RWPE1 (cell line): ENCODE results near the gene HBEGF.

Experiments used
- CTCF ChIA-PET: fragments of 350-600 bp; sonication (Branson Sonifier 250); formaldehyde crosslinking; extraction: SDS; loops from one replicate; lab custom pipeline; 2021; lab: Yijun Ruan, JAX
- POLR2A ChIA-PET: fragments of 400-600 bp; formaldehyde crosslinking; extraction: SDS; loops from one replicate; lab custom pipeline; 2020; ENCODE audit warnings: antibody characterized with exemption; ENCODE audit not compliant: low non-redundant PET; lab: Yijun Ruan, JAX
- DNase-seq: peaks from one replicate; pipeline ENCODE4 v3.0.0; 2012; ENCODE audit warnings: low spot score
- H3K27ac ChIP-seq: fragments of 450-650 bp; 2 replicates; pipeline ENCODE4 v1.5.1; 2017
- TF ChIP-seq, protein P1 (sequence below): fragments of 450-650 bp; conservative IDR thresholded peaks from 2 replicates; pipeline ENCODE4 v1.5.1; 2017; ENCODE audit warnings: low read depth, mild to moderate bottlenecking

Gene HBEGF

DNA sequence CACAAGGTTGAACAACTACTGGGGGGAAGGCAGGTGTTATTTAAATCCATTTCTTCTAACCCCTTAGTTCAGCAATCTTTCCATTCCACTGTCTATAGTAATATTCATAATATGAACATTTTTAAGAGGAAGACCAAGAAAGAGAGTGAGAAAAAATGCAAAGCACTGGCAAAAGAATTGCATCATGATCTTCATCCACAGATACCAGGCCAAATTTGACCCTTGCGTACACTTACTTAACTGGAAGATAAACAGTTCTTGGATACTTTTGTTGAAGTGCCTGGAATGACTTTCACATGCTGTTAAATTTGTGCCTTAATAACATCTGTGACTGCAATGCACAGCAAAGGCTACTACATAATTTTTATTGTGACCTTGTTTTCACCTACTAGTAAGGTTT, 45.3 kb downstream of the HBEGF start:
- H3K27ac ChIP-seq = no peak overlapping the region
- CTCF ChIA-PET = interaction anchor here (0.6 kb wide), 1 partner anchor 44 kb away, joined by 3 read pairs; no protein-coding TSS in a partner anchor
- POLR2A ChIA-PET = no interaction called here
- TF ChIP-seq, protein P1, sequence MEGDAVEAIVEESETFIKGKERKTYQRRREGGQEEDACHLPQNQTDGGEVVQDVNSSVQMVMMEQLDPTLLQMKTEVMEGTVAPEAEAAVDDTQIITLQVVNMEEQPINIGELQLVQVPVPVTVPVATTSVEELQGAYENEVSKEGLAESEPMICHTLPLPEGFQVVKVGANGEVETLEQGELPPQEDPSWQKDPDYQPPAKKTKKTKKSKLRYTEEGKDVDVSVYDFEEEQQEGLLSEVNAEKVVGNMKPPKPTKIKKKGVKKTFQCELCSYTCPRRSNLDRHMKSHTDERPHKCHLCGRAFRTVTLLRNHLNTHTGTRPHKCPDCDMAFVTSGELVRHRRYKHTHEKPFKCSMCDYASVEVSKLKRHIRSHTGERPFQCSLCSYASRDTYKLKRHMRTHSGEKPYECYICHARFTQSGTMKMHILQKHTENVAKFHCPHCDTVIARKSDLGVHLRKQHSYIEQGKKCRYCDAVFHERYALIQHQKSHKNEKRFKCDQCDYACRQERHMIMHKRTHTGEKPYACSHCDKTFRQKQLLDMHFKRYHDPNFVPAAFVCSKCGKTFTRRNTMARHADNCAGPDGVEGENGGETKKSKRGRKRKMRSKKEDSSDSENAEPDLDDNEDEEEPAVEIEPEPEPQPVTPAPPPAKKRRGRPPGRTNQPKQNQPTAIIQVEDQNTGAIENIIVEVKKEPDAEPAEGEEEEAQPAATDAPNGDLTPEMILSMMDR = no peak
- DNase-seq = no peak

DNA sequence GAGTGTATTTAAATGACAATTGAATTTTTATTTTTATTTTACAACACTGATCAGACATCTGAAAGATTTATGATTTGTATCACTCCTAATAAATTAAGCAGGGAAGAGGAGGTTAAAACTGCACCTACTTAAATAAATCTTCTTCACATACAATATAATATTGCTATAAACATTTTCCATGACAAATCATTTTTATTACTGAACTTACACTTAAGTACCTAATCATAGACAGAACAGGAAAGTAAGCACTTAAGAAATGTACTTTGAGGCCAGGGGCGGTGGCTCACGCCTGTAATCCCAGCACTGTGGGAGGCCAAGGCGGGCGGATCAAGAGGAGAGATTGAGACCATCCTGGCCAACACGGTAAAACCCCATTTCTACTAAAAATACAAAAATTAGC, 47.3 kb downstream of the HBEGF start:
- ChIA-PET CTCF (interaction anchor here (0.7 kb wide), 1 partner anchor 421 kb away, joined by 5 read pairs; no protein-coding TSS in a partner anchor), POLR2A (no interaction called here)
- H3K27ac ChIP-seq = no peak overlapping the region
- TF ChIP-seq, protein P1 = no peak
- DNase-seq = no peak

DNA sequence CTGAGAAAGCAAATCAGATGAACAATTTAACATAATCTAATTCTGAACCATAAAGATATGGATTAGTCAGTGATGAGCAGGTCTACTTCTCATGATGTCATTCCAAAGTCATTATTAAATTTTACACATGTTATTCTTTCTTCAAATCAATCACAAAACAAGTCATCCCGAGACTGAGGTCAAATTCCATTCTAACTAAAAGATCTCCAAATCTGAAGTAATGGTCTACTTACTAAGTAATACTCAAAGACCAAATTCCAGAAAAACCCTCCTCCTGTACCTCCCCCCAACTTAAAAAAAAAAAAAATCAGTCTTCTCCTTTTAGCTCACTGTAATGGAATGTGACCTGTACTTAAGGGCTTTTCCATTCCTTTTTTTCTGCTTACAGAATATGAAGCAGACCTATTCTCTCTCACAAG, 48.2 kb downstream of the HBEGF start:
- DNase-seq = no peak
- no peak overlapping the region for H3K27ac ChIP-seq
- ChIA-PET POLR2A (no interaction called here), CTCF (interaction anchor here (0.6 to 0.9 kb wide), 3 partner anchors 54 to 255 kb away, joined by 3 to 5 read pairs (median 3); no protein-coding TSS in a partner anchor)
- TF ChIP-seq, protein P1 = no peak

DNA sequence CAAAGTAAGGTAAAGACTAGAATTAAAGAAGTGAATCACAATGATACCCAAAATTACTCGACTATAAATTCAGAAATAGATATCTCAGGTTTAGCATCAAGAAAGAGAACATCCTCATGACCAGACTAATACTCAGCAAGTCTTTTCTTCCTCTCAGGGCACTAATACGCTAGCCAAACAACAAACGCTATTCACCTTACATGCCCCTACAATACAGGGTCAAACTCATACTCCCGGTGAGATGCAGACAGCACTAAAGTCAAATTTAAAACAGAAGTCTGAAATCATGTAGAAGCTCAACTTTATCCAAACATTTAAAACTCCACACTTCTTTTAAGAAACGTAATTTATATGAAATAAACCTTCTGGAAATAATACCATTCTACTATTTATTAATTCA, 49.1 kb downstream of the HBEGF start:
- TF ChIP-seq, protein P1 = no peak
- no peak overlapping the region for H3K27ac ChIP-seq
- ChIA-PET CTCF (interaction anchor here (0.6 to 0.9 kb wide), 2 partner anchors 55 to 356 kb away, joined by 3 to 5 read pairs; no protein-coding TSS in a partner anchor), POLR2A (no interaction called here)
- no peak for DNase-seq

DNA sequence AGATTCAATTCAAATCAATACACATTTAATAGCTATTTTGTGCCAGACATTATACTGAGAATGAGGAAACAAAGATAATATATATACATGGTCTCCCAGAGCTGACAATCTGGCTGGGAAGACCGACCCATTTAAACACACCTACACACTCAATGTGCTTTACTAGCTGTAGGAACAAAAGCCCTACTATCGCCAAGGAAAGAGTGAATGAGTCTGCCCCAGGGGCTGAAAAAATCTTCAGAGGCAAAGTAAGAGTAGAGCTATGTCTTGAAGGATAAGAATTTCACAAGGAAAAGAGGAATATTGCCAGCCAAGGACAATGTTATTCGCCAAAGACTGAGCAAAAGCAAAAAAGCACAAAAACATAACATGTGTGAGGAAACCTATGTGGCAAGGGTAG, 50.1 kb downstream of the HBEGF start:
- DNase-seq = no peak
- ChIA-PET CTCF (interaction anchor here (0.7 to 1.3 kb wide), 2 partner anchors 55 to 143 kb away, joined by 3 read pairs; no protein-coding TSS in a partner anchor), POLR2A (interaction anchor here (0.7 kb wide), 1 partner anchor 50 kb away, joined by 3 read pairs; the partner anchor contains the start of gene HBEGF)
- TF ChIP-seq, protein P1 = no peak
- H3K27ac ChIP-seq = no peak overlapping the region

DNA sequence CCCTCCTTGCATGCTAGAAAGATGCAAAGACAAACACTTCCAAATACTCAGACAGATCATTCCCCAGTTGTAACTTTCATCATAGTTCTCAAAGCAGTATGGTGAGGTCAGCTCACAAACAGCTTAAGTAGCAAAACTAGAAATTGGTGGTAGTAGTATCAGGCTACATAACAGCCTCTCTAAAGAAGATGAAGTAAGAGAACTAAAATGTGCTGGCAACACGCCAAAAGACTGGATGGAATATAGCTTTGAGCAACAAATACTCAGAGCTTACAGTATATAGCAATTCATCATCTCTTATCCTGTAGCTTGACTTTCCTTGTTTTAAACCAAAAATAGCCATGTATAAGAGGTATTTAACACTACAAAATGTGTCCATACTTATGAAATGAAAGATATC, 51.0 kb downstream of the HBEGF start:
- POLR2A ChIA-PET = no interaction called here
- H3K27ac ChIP-seq = no peak overlapping the region
- CTCF ChIA-PET = interaction anchor here (1.3 kb wide), 1 partner anchor 56 kb away, joined by 3 read pairs; no protein-coding TSS in a partner anchor
- DNase-seq = peak; percentile 49
- TF ChIP-seq, protein P1 = no peak
